PC-9 (cell line): ENCODE results near the gene NDUFA7. TPM values are rescaled to one million over a fixed set of nuclear protein-coding genes. Genes with fewer than 3 reads are reported as not detected.

Experiments used
- BruUV-seq: library from RNA; stranded (reverse); fragments of 400-500 nt; replicated peaks from 2 replicates; lab custom pipeline; 2021; lab: Mats Ljungman, UMichigan
- CTCF ChIA-PET: fragments of 300-600 bp; sonication (Branson Sonifier 250); formaldehyde crosslinking; loops from one replicate; lab custom pipeline; 2022; ENCODE audit warnings: antibody characterized with exemption; lab: Charles Lee
- POLR2A ChIA-PET: fragments of 300-600 bp; sonication (Branson Sonifier 250); formaldehyde crosslinking; loops from one replicate; lab custom pipeline; 2022; ENCODE audit warnings: antibody characterized with exemption; ENCODE audit not compliant: unreplicated experiment; lab: Charles Lee
- DNase-seq, 2 experiments: peaks; one replicate each; pipeline versions ENCODE4 v3.0.0 to v3.0.0-alpha.2; 2015 to 2022; ENCODE audit warnings: mixed read lengths in 1 of 2
- H2AFZ ChIP-seq: fragments of 200-600 bp; sonication (generic); 2 replicates; pipeline ENCODE4 v1.8.1; 2017; ENCODE audit warnings: antibody characterized with exemption
- H3F3A ChIP-seq: fragments of 200-600 bp; sonication (generic); 2 replicates; pipeline ENCODE4 v1.8.1; 2017; ENCODE audit warnings: antibody characterized with exemption, mild to moderate bottlenecking, low read depth; ENCODE audit not compliant: insufficient read depth
- H3K27ac ChIP-seq: fragments of 200-600 bp; sonication (generic); 2 replicates; pipeline ENCODE4 v1.6.1; 2016; ENCODE audit warnings: mixed run types
- H3K27me3 ChIP-seq: fragments of 200-600 bp; sonication (generic); 2 replicates; pipeline ENCODE4 v1.6.1; 2016; ENCODE audit warnings: low read depth, mixed run types; ENCODE audit not compliant: insufficient read depth
- H3K36me3 ChIP-seq: fragments of 200-600 bp; sonication (generic); 2 replicates; pipeline ENCODE4 v1.6.1; 2016; ENCODE audit warnings: low read depth, mixed run types
- H3K4me1 ChIP-seq: fragments of 200-600 bp; sonication (generic); replicated peaks from 2 replicates; pipeline ENCODE4 v1.6.1; 2016; ENCODE audit warnings: mixed run types; ENCODE audit not compliant: insufficient read depth
- H3K4me2 ChIP-seq: fragments of 200-600 bp; sonication (generic); 2 replicates; pipeline ENCODE4 v1.6.1; 2017; ENCODE audit warnings: mixed run types
- H3K4me3 ChIP-seq: fragments of 200-600 bp; sonication (generic); 2 replicates; pipeline ENCODE4 v1.6.1; 2016; ENCODE audit warnings: mixed run types
- H3K79me2 ChIP-seq: fragments of 200-600 bp; sonication (generic); 2 replicates; pipeline ENCODE4 v1.6.1; 2017; ENCODE audit warnings: low read depth, mixed run types
- H3K9me2 ChIP-seq: fragments of 200-600 bp; sonication (generic); 2 replicates; pipeline ENCODE4 v1.8.1; 2017; ENCODE audit warnings: mild to moderate bottlenecking; ENCODE audit not compliant: insufficient read depth
- H3K9me3 ChIP-seq: fragments of 200-600 bp; sonication (generic); 2 replicates; pipeline ENCODE4 v1.8.1; 2016; ENCODE audit warnings: low read depth; ENCODE audit not compliant: insufficient read depth
- H4K20me1 ChIP-seq: fragments of 200-600 bp; sonication (generic); 2 replicates; pipeline ENCODE4 v1.8.1; 2017; ENCODE audit not compliant: insufficient read depth
- EZH2 ChIP-seq: fragments of 200-600 bp; sonication (generic); IDR thresholded peaks from 2 replicates; pipeline ENCODE4 v1.8.0; 2017; ENCODE audit warnings: antibody characterized with exemption, low read depth
- intact Hi-C: fragments of 100-400 bp; cut with micrococcal nuclease; formaldehyde crosslinking; loops from one replicate; pipeline ENCODE4 v1.10.0; 2022; ENCODE audit not compliant: unreplicated experiment
- total RNA-seq: library from RNA; stranded (reverse); gene quantifications from 2 replicates; pipeline ENCODE4 v1.2.3, GENCODE V29; 2021
- TF ChIP-seq, protein P1 (sequence below): fragments of 200-600 bp; sonication (generic); conservative IDR thresholded peaks from 2 replicates; pipeline ENCODE4 v1.6.1; 2017; ENCODE audit warnings: mixed run types, antibody characterized with exemption, mild to moderate bottlenecking, moderate library complexity

NDUFA7 gene
- total RNA-seq, 1 experiment from 2014 or later, result 61.7 TPM

DNA sequence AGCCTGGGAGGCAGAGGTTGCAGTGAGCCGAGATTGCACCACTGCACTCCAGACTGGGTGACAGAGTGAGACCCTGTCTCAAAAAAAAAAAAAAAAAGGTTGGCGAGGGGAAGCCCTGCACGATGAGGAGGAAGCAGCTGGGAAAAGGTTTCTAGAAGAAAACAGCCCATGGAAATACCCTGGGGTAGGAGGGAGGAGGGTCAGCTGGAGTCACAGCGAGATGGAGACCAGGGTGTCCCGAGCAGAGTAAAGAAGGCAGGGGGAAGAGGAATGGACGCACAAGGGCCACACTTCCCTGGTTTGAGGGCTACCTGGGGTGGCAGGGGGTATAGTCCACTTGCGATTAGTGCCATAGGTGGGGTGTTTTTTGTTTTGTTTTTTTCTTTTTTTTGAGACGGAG, 15.5 kb upstream of the NDUFA7 start:
- Histone ChIP-seq H3K4me1 (no peaks in the 10 kb centered on the region), H3K27ac (no peak overlapping the region), H2AFZ (no peak overlapping the region), H3K79me2 (no peaks in the 10 kb centered on the region), H3K9me2 (no peaks in the 10 kb centered on the region), H3K9me3 (no peaks in the 10 kb centered on the region), H3F3A (peaks cover 14% of the 10 kb centered on the region), H4K20me1 (no peaks in the 10 kb centered on the region), H3K4me3 (no peak overlapping the region), H3K4me2 (no peak overlapping the region), H3K27me3 (no peaks in the 10 kb centered on the region), H3K36me3 (no peaks in the 10 kb centered on the region)
- no TSS peak for BruUV-seq
- no peak for TF ChIP-seq EZH2
- TF ChIP-seq, protein P1, sequence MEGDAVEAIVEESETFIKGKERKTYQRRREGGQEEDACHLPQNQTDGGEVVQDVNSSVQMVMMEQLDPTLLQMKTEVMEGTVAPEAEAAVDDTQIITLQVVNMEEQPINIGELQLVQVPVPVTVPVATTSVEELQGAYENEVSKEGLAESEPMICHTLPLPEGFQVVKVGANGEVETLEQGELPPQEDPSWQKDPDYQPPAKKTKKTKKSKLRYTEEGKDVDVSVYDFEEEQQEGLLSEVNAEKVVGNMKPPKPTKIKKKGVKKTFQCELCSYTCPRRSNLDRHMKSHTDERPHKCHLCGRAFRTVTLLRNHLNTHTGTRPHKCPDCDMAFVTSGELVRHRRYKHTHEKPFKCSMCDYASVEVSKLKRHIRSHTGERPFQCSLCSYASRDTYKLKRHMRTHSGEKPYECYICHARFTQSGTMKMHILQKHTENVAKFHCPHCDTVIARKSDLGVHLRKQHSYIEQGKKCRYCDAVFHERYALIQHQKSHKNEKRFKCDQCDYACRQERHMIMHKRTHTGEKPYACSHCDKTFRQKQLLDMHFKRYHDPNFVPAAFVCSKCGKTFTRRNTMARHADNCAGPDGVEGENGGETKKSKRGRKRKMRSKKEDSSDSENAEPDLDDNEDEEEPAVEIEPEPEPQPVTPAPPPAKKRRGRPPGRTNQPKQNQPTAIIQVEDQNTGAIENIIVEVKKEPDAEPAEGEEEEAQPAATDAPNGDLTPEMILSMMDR, result no peak
- peak in 1 of 2 experiments; percentile 19 for DNase-seq
- intact Hi-C loops, result no loop called here
- POLR2A ChIA-PET, result no interaction called here
- CTCF ChIA-PET, result interaction anchor here (0.6 to 0.7 kb wide), 4 partner anchors 11 to 240 kb away, joined by 3 to 7 read pairs (median 3); partner anchors contain the start of genes MYO1F and ZNF414

DNA sequence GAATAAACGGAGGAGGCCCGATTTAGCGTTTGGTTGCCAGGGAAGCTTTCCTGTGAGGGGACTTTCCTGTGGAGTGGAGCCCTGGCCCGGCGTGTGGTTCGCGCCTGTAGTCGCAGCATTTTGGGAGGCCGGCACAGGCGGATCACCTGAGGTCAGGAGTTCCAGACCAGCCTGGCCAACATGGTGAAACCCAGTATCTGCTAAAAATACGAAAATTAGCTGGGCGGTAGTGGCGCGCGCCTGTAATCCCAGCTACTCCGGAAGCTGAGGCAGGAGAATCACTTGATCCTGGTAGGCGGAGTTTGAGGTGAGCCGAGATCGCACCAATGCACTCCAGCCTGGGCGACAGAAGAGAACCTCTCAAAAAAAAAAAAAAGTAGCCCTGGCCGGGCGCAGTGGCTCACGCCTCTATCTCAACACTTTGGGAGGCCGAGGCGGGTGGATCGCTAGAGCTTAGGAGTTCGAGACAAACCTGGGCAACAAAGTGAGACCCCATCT, 14.9 kb upstream of the NDUFA7 start:
- H3K9me3 ChIP-seq, result no peaks in the 10 kb centered on the region
- peak overlapping the region; percentile 66; the same call in 1 of the 2 replicates for H3K4me3 ChIP-seq
- peaks cover 14% of the 10 kb centered on the region for H3F3A ChIP-seq
- DNase-seq, result peak; percentile 53 to 56
- CTCF ChIA-PET, result interaction anchor here (0.7 kb wide), 2 partner anchors 178 to 666 kb away, joined by 3 to 16 read pairs; partner anchors contain the start of gene ZNF414
- H3K9me2 ChIP-seq, result no peaks in the 10 kb centered on the region
- peak overlapping the region; percentile 70 for H3K4me2 ChIP-seq
- intact Hi-C loops, result no loop called here
- no TSS peak for BruUV-seq
- H2AFZ ChIP-seq, result peak overlapping the region; percentile 58; the same call in 1 of the 2 replicates
- H3K36me3 ChIP-seq, result no peaks in the 10 kb centered on the region
- TF ChIP-seq, protein P1, result no peak
- no peak for TF ChIP-seq EZH2
- H3K27me3 ChIP-seq, result no peaks in the 10 kb centered on the region
- H4K20me1 ChIP-seq, result no peaks in the 10 kb centered on the region
- H3K27ac ChIP-seq, result 0 out of 2 replicates have a peak overlapping the region, but pooled peaks have one; percentile 28
- no peaks in the 10 kb centered on the region for H3K79me2 ChIP-seq
- no peaks in the 10 kb centered on the region for H3K4me1 ChIP-seq
- POLR2A ChIA-PET, result interaction anchor here (0.6 kb wide), 1 partner anchor 82 kb away, joined by 3 read pairs; no protein-coding TSS in a partner anchor

DNA sequence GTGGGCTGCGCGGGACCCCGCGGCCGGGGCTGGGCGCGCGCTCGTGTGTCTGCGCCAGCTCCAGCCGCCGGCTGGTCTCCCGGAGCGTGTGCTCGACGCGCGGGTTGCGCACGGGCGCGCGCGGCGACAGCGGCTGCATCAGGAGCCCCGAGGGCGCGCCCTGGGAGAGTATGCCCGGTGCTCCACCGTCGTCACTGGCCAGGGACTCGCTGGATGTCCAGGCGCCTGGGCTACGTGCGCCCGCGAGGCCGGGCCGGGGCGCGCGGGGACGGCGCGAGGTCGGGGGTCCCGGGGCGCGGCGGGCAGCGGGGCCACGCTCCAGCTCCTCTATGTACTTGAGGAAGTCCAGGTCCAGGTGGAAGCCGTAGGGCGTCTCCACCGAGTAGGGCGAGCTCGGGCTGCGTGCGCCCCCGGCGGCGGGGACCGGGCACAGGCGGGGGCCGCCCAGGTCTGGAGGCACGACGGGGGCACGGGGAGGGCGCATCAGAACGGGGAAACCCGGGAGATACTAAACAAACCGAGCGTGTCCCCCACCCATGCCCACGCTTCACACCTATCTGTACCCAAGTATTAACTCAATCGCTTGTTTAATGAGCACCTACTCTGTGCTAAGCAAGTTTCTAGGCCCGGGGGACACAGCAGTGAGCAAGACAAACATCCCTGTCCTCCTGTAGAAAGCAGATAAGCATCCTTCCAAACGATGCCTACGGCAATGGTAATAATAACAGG, 14.3 kb upstream of the NDUFA7 start:
- H2AFZ ChIP-seq, result peak overlapping the region; percentile 58; the same call in 1 of the 2 replicates
- no peaks in the 10 kb centered on the region for H3K9me2 ChIP-seq
- H3K4me1 ChIP-seq, result no peaks in the 10 kb centered on the region
- H3K27me3 ChIP-seq, result no peaks in the 10 kb centered on the region
- no peaks in the 10 kb centered on the region for H4K20me1 ChIP-seq
- ChIA-PET CTCF (interaction anchor here (0.6 to 0.8 kb wide), 4 partner anchors 55 to 1294 kb away, joined by 3 to 16 read pairs (median 5); partner anchors contain the start of genes RAB11B and TIMM44), POLR2A (interaction anchor here (0.6 to 0.7 kb wide), 3 partner anchors 14 to 109 kb away, joined by 3 to 5 read pairs (median 3); partner anchors contain the start of genes NDUFA7 and RPS28)
- peak overlapping the region; percentile 66; the same call in 1 of the 2 replicates for H3K4me3 ChIP-seq
- no TSS peak for BruUV-seq
- no peaks in the 10 kb centered on the region for H3K79me2 ChIP-seq
- H3K36me3 ChIP-seq, result no peaks in the 10 kb centered on the region
- H3F3A ChIP-seq, result peaks cover 14% of the 10 kb centered on the region
- peak overlapping the region; percentile 70 for H3K4me2 ChIP-seq
- 0 out of 2 replicates have a peak overlapping the region, but pooled peaks have one; percentile 28 for H3K27ac ChIP-seq
- intact Hi-C loops, result no loop called here
- DNase-seq, result peak; percentile 46 to 68
- no peaks in the 10 kb centered on the region for H3K9me3 ChIP-seq
- TF ChIP-seq, protein P1, result peak; percentile 58; the same call in 1 of the 2 replicates
- TF ChIP-seq EZH2, result no peak
